GM12878 (cell line): Measurements from ENCODE around the gene ATP13A5. TPM values are rescaled to one million over a fixed set of nuclear protein-coding genes. Genes with fewer than 3 reads are reported as not detected.

Experiments used
- ATAC-seq: fragments of 200-7000 bp; cut with Tn5 transposase; 3 replicates; pipeline ENCODE4 v1.9.1; 2020; ENCODE audit warnings: mild to moderate bottlenecking, moderate library complexity
- BruUV-seq: library from RNA; stranded (reverse); fragments of 400-500 nt; replicated peaks from 2 replicates; lab custom pipeline; 2021; lab: Mats Ljungman, UMichigan
- CTCF ChIA-PET: fragments of 300-600 bp; sonication (Branson Sonifier 250); formaldehyde crosslinking; extraction: SDS; loops from one replicate; lab custom pipeline; 2021; ENCODE audit warnings: inconsistent platforms; lab: Yijun Ruan, JAX
- POLR2A ChIA-PET: fragments of 350-600 bp; formaldehyde crosslinking; extraction: SDS; loops from one replicate; lab custom pipeline; 2021; ENCODE audit warnings: inconsistent platforms; lab: Charles Lee
- RAD21 ChIA-PET: fragments of 300-600 bp; sonication (Branson Sonifier 250); formaldehyde crosslinking; loops from one replicate; lab custom pipeline; 2023; ENCODE audit warnings: antibody characterized with exemption; ENCODE audit not compliant: unreplicated experiment; lab: Charles Lee
- SMC1A ChIA-PET: fragments of 300-600 bp; sonication (Branson Sonifier 250); formaldehyde crosslinking; loops from one replicate; lab custom pipeline; 2023; ENCODE audit not compliant: unreplicated experiment, uncharacterized antibody; lab: Charles Lee
- DNase-seq: peaks from one replicate; pipeline ENCODE4 v3.0.0-alpha.2; 2011; ENCODE audit warnings: low read depth, low spot score
- FAIRE-seq: peaks from 3 replicates; lab custom pipeline; 2011; peaks lifted over from hg19 to GRCh38; lab: Jason Lieb, UNC
- H2AFZ ChIP-seq: 2 replicates; pipeline ENCODE4 v1.6.0; 2011; ENCODE audit warnings: low read depth, low read length, control low read depth; ENCODE audit not compliant: control insufficient read depth
- H3K27ac ChIP-seq: 2 replicates; pipeline ENCODE4 v1.5.1; 2011; ENCODE audit warnings: control low read depth; ENCODE audit not compliant: control insufficient read depth, insufficient read depth
- H3K27me3 ChIP-seq, 2 experiments: replicated peaks in 1 of 2; 2 replicates each; pipeline versions ENCODE4 v1.6.0 to v1.6.1; 2011; ENCODE audit warnings: low read length in 1 of 2; ENCODE audit not compliant: control insufficient read depth in 2 of 2, insufficient read depth in 2 of 2
- H3K36me3 ChIP-seq, 2 experiments: 2 replicates each; pipeline ENCODE4 v1.5.1; 2011; ENCODE audit warnings: low read length in 1 of 2; ENCODE audit not compliant: control insufficient read depth in 2 of 2, insufficient read depth in 2 of 2
- H3K4me1 ChIP-seq: 2 replicates; pipeline ENCODE4 v1.6.1; 2011; ENCODE audit warnings: mild to moderate bottlenecking, low read length, moderate library complexity, mixed read lengths; ENCODE audit not compliant: control insufficient read depth, insufficient read depth
- H3K4me2 ChIP-seq: 2 replicates; pipeline ENCODE4 v1.6.0; 2011; ENCODE audit warnings: control low read depth; ENCODE audit not compliant: control insufficient read depth, insufficient read depth
- H3K4me3 ChIP-seq: fragments of 200-600 bp; sonication (generic); 2 replicates; pipeline ENCODE4 v1.5.1; 2016
- H3K79me2 ChIP-seq: 2 replicates; pipeline ENCODE4 v1.6.0; 2011; ENCODE audit warnings: low read length; ENCODE audit not compliant: control insufficient read depth, insufficient read depth
- H3K9ac ChIP-seq: 2 replicates; pipeline ENCODE4 v1.8.0; 2011; ENCODE audit warnings: low read length, control low read depth, mixed read lengths; ENCODE audit not compliant: control insufficient read depth, insufficient read depth
- H3K9me3 ChIP-seq: replicated peaks from 3 replicates; pipeline ENCODE4 v1.5.1; 2011; ENCODE audit warnings: mild to moderate bottlenecking, low read length; ENCODE audit not compliant: control insufficient read depth, insufficient read depth
- H4K20me1 ChIP-seq: 2 replicates; pipeline ENCODE4 v1.6.0; 2011; ENCODE audit not compliant: control insufficient read depth, insufficient read depth
- ASH2L ChIP-seq: fragments of 300-600, 200-600 bp; sonication (generic); IDR thresholded peaks from 2 replicates; pipeline ENCODE4 v1.6.1; 2017; ENCODE audit warnings: low read depth, mild to moderate bottlenecking, borderline replicate concordance
- EED ChIP-seq: sonication (generic); IDR thresholded peaks from 2 replicates; pipeline ENCODE4 v1.6.1; 2016; ENCODE audit warnings: antibody characterized with exemption, low read depth
- EGR1 ChIP-seq, 2 experiments: IDR thresholded peaks; 1 replicate in 1 of 2; 2 replicates in 1 of 2; pipeline ENCODE4 v1.6.1; 2011 to 2012; ENCODE audit warnings: low read depth in 2 of 2, low read length in 2 of 2, borderline replicate concordance in 1 of 2, mild to moderate bottlenecking in 1 of 2, moderate library complexity in 1 of 2
- FOXK2 ChIP-seq: fragments of 450-650 bp; IDR thresholded peaks from 2 replicates; pipeline ENCODE4 v1.6.1; 2017; ENCODE audit warnings: mild to moderate bottlenecking, moderate library complexity
- GABPA ChIP-seq: IDR thresholded peaks from 2 replicates; pipeline ENCODE4 v1.6.1; 2014; ENCODE audit warnings: antibody characterized with exemption, low read depth, mild to moderate bottlenecking, inconsistent platforms
- GATAD2B ChIP-seq: fragments of 450-650 bp; conservative IDR thresholded peaks from 2 replicates; pipeline ENCODE4 v1.6.1; 2017; ENCODE audit warnings: low read depth, mild to moderate bottlenecking, moderate library complexity
- IKZF2 ChIP-seq, 2 experiments: fragments of 450-650 bp; IDR thresholded peaks; 2 replicates each; pipeline ENCODE4 v1.6.1; 2017; ENCODE audit warnings: mild to moderate bottlenecking in 2 of 2, moderate library complexity in 2 of 2
- JUNB ChIP-seq: IDR thresholded peaks from 2 replicates; pipeline ENCODE4 v1.6.1; 2016; ENCODE audit warnings: antibody characterized with exemption, mild to moderate bottlenecking
- NBN ChIP-seq: fragments of 450-650 bp; IDR thresholded peaks from 2 replicates; pipeline ENCODE4 v1.6.1; 2016
- NFIC ChIP-seq: IDR thresholded peaks from 2 replicates; pipeline ENCODE4 v1.6.1; 2012; ENCODE audit warnings: low read depth, mild to moderate bottlenecking, inconsistent platforms, low read length, moderate library complexity
- POLR2AphosphoS5 ChIP-seq: IDR thresholded peaks from 2 replicates; pipeline ENCODE4 v1.6.1; 2011; ENCODE audit warnings: mild to moderate bottlenecking, low read length, inconsistent platforms
- RAD21 ChIP-seq: IDR thresholded peaks from 2 replicates; pipeline ENCODE4 v1.6.1; 2011; ENCODE audit warnings: mild to moderate bottlenecking, low read depth, low read length, moderate library complexity; ENCODE audit not compliant: insufficient read depth
- SMAD5 ChIP-seq: IDR thresholded peaks from 2 replicates; pipeline ENCODE4 v1.6.1; 2016; ENCODE audit warnings: antibody characterized with exemption, low read depth
- STAT3 ChIP-seq: IDR thresholded peaks from 2 replicates; pipeline ENCODE4 v1.6.1; 2011; ENCODE audit warnings: low read depth, low read length, improper control_type of control experiment
- TCF3 ChIP-seq: IDR thresholded peaks from 2 replicates; pipeline ENCODE4 v1.6.1; 2012; ENCODE audit warnings: low read depth, mild to moderate bottlenecking, low read length, borderline replicate concordance; ENCODE audit not compliant: insufficient read depth
- WGBS: methylation state at CpG from one replicate; pipeline ENCODE4 v1.1.6; 2016; ENCODE audit warnings: low lambda C conversion rate; ENCODE audit not compliant: insufficient replicate concordance, insufficient coverage; ENCODE audit errors: missing lambda C conversion rate; 5-methylcytosine and 5-hydroxymethylcytosine counted together
- in situ Hi-C: fragments of 300-500 bp; cut with MboI; formaldehyde crosslinking; loops from 9 replicates; pipeline ENCODE4 v1.14.3; 2018; ENCODE audit warnings: mixed read lengths
- intact Hi-C: fragments of 100-400 bp; cut with micrococcal nuclease; formaldehyde crosslinking; loops from one replicate; pipeline ENCODE4 v1.14.2; 2022; ENCODE audit not compliant: unreplicated experiment
- polyA plus RNA-seq, 11 experiments: library from polyadenylated mRNA; depleted of rRNA in 4 of 11; unstranded in 6 of 11; stranded (reverse) in 5 of 11; fragments of >200 nt; fragmentation: Nextera tagmentation in 4 of 11; fragmentation: Illumina TruSeq in 1 of 11; extraction: Ambion mirVana in 4 of 11; extraction: Trizol in 1 of 11; gene quantifications; 1 replicate in 1 of 11; 2 replicates in 10 of 11; pipeline versions ENCODE4 v1.2.1 to v1.2.3, GENCODE V29; 2011 to 2016; ENCODE audit warnings: inconsistent platforms in 2 of 11, missing spikeins in 2 of 11, low read depth in 1 of 11
- total RNA-seq, 4 experiments: library from RNA; depleted of rRNA in 3 of 4; stranded (reverse); fragments of >200 nt in 3 of 4; fragmentation: Illumina TruSeq in 1 of 4; extraction: Trizol in 1 of 4; gene quantifications; 2 replicates each; pipeline versions ENCODE4 v1.2.1 to v1.2.3, GENCODE V29; 2013 to 2021
- TF ChIP-seq, protein P1 (sequence below): IDR thresholded peaks from 2 replicates; pipeline ENCODE4 v1.6.1; 2012; ENCODE audit warnings: mild to moderate bottlenecking, low read depth, low read length
- TF ChIP-seq, protein P2 (sequence below): IDR thresholded peaks from 2 replicates; pipeline ENCODE4 v1.6.1; 2011; ENCODE audit warnings: low read depth, low read length, improper control_type of control experiment, borderline replicate concordance

The ATP13A5 gene
- total and polyA plus RNA-seq, 10 of the 15 experiments (the other 5 are each of a cell fraction or from before 2014, with no cell fraction given) = not detected

DNA sequence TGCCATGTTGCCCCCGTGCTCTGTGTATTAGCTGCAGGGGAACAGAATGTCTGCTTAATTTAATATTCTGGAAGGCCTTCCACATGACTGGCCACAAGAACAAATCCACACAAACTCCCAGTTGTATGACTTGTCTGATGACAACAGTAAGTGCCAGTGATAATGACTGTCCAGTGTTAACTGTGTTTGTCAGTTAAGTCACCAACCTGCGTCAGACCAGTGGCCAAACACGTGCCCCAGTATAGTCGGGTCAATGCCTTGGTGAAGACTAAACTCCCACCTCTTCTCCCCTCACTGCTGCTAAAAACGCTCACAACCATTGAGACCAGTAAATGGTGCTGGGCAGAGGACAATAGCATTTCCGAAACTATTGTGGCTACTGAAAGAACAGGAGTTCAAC lies 9.8 kb upstream of the ATP13A5 start:
- no peak for ATAC-seq
- Histone ChIP-seq H3K9ac (no peak overlapping the region), H3K27ac (no peak overlapping the region), H4K20me1 (no peaks in the 10 kb centered on the region), H3K4me3 (no peak overlapping the region), H3K79me2 (no peaks in the 10 kb centered on the region), H2AFZ (no peak overlapping the region), H3K27me3 (no peaks in the 10 kb centered on the region; a peak in 2 of 4 replicates), H3K9me3 (no peaks in the 10 kb centered on the region), H3K4me1 (no peaks in the 10 kb centered on the region), H3K4me2 (no peak overlapping the region), H3K36me3 (no peaks in the 10 kb centered on the region)
- in situ Hi-C loops = no loop called here
- BruUV-seq = no TSS peak
- intact Hi-C loops = no loop called here
- DNase-seq = no peak
- POLR2A ChIA-PET = no interaction called here
- SMC1A ChIA-PET = no interaction called here
- CTCF ChIA-PET = no interaction called here
- TF ChIP-seq POLR2AphosphoS5 = no peak
- no peak for TF ChIP-seq RAD21
- TF ChIP-seq GATAD2B = no peak
- no peak for TF ChIP-seq GABPA
- FAIRE-seq = no peak
- RAD21 ChIA-PET = no interaction called here
- WGBS = 34% methylated on average over 6 of the region's 6 CpGs

DNA sequence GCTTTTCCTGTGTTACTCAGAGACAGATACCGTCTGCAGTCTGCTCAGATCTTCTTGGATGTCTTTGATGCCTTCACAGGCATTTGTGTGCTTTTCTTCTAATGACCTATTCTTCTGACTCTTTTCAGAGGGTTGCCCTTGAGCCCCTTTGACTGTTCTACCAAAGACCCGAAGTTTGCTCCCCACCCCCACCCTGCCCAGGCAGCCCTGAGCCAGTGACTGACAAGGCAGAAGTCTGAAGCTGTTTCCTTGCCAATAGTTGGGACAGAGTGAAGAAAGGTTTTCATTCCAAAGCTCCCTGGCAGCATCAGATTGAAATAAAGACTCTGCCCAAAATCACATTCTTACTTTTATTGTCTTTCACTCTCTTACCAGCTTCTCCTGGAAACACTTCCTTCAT lies 9.0 kb upstream of the ATP13A5 start:
- ChIA-PET POLR2A (no interaction called here), CTCF (no interaction called here), RAD21 (no interaction called here), SMC1A (no interaction called here)
- no peak overlapping the region for H2AFZ ChIP-seq
- no peak overlapping the region for H3K4me2 ChIP-seq
- FAIRE-seq (no peak), ATAC-seq (no peak), DNase-seq (no peak)
- no peaks in the 10 kb centered on the region for H3K9me3 ChIP-seq
- no peaks in the 10 kb centered on the region for H3K4me1 ChIP-seq
- no peaks in the 10 kb centered on the region for H3K36me3 ChIP-seq
- intact Hi-C loops = no loop called here
- H3K27ac ChIP-seq = no peak overlapping the region
- H3K79me2 ChIP-seq = no peaks in the 10 kb centered on the region
- in situ Hi-C loops = no loop called here
- H3K4me3 ChIP-seq = no peak overlapping the region
- H3K9ac ChIP-seq = no peak overlapping the region
- WGBS = 3% methylated on average over 2 of the region's 2 CpGs
- H3K27me3 ChIP-seq = no peaks in the 10 kb centered on the region; a peak in 2 of 4 replicates
- no TSS peak for BruUV-seq
- no peaks in the 10 kb centered on the region for H4K20me1 ChIP-seq
- no peak for TF ChIP-seq IKZF2 (IDR thresholded peaks at IDR 0.05)
- TF ChIP-seq JUNB = no peak
- no peak for TF ChIP-seq TCF3
- no peak for TF ChIP-seq STAT3
- no peak for TF ChIP-seq EED
- TF ChIP-seq, protein P1, sequence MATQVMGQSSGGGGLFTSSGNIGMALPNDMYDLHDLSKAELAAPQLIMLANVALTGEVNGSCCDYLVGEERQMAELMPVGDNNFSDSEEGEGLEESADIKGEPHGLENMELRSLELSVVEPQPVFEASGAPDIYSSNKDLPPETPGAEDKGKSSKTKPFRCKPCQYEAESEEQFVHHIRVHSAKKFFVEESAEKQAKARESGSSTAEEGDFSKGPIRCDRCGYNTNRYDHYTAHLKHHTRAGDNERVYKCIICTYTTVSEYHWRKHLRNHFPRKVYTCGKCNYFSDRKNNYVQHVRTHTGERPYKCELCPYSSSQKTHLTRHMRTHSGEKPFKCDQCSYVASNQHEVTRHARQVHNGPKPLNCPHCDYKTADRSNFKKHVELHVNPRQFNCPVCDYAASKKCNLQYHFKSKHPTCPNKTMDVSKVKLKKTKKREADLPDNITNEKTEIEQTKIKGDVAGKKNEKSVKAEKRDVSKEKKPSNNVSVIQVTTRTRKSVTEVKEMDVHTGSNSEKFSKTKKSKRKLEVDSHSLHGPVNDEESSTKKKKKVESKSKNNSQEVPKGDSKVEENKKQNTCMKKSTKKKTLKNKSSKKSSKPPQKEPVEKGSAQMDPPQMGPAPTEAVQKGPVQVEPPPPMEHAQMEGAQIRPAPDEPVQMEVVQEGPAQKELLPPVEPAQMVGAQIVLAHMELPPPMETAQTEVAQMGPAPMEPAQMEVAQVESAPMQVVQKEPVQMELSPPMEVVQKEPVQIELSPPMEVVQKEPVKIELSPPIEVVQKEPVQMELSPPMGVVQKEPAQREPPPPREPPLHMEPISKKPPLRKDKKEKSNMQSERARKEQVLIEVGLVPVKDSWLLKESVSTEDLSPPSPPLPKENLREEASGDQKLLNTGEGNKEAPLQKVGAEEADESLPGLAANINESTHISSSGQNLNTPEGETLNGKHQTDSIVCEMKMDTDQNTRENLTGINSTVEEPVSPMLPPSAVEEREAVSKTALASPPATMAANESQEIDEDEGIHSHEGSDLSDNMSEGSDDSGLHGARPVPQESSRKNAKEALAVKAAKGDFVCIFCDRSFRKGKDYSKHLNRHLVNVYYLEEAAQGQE = no peak
- no peak for TF ChIP-seq NBN
- TF ChIP-seq, protein P2, sequence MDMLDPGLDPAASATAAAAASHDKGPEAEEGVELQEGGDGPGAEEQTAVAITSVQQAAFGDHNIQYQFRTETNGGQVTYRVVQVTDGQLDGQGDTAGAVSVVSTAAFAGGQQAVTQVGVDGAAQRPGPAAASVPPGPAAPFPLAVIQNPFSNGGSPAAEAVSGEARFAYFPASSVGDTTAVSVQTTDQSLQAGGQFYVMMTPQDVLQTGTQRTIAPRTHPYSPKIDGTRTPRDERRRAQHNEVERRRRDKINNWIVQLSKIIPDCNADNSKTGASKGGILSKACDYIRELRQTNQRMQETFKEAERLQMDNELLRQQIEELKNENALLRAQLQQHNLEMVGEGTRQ = no peak
- no peak for TF ChIP-seq EGR1 (IDR thresholded peaks at IDR 0.05; ENCODE audit: borderline replicate concordance in 1 of 2, low read depth in 2 of 2, low read length in 2 of 2)
- TF ChIP-seq FOXK2 = no peak
- no peak for TF ChIP-seq NFIC
- TF ChIP-seq ASH2L = no peak
- TF ChIP-seq SMAD5 = no peak
